GM18526 (cell line): ENCODE measurements around the gene BMPER.

Experiments used
- POLR2A ChIP-seq: IDR thresholded peaks from 3 replicates; pipeline ENCODE4 v1.6.1; 2011; ENCODE audit not compliant: insufficient read length; ENCODE audit errors: extremely low read depth

BMPER gene

GRCh38 chr7:34067005-34067778, 161.9 kb downstream of the BMPER start:
- TF ChIP-seq POLR2A, result no peak

DNA sequence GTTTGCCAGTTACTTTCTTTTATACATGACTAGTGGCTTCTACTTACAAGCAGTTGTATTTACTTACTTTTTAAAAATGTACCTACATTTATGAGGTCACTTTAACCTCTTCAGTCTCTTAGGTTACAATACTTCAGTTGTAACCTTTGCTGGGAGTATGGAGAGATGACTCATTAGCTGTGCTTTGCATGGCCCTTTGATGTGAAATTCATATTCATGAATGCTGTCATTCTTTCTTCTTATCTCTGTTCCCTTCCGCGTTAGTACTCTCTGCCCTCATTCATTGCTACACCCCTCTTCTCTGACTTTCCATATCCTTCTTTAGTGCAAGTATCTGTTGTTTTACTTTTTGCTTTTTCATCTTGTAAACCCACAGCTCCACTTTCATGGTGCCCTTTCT, 164.3 kb downstream of the BMPER start:
- no peak for TF ChIP-seq POLR2A

- TF ChIP-seq POLR2A, result no peak
Observed at GRCh38 chr7:34070511-34071323, 165.4 kb downstream of the BMPER start.

GRCh38 chr7:34073676-34074075, 168.3 kb downstream of the BMPER start:
- TF ChIP-seq POLR2A, result no peak

GRCh38 chr7:34074421-34074820, 169.1 kb downstream of the BMPER start:
- TF ChIP-seq POLR2A, result no peak

GRCh38 chr7:34075523-34076370, 170.4 kb downstream of the BMPER start:
- TF ChIP-seq POLR2A, result no peak

DNA sequence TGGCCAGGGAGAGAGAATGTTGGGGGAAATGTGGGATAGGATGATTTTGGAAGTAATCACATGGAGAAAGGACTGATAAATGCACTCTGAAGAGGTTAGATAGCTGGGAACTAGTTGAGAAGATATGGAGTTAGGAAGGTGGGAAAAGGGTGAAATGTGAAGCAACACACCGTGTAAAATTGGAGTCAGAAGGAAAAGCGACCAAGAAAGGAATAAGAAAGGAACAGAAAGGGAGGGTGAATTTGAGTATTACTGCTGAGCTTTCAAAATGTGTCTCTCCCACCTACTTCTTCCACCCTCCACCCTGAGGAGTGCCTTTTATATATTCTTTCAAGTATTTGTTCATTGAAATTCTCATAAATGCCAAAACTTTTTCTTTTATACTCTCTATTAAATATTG, 171.8 kb downstream of the BMPER start:
- TF ChIP-seq POLR2A, result no peak

DNA sequence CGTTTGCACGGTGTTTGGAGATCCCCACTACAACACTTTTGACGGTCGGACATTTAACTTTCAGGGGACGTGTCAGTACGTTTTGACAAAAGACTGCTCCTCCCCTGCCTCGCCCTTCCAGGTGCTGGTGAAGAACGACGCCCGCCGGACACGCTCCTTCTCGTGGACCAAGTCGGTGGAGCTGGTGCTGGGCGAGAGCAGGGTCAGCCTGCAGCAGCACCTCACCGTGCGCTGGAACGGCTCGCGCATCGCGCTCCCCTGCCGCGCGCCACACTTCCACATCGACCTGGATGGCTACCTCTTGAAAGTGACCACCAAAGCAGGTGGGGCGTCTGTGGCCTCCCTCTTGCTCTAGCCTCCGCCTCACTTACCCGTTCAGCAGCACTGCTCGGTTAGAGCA, 173.5 kb downstream of the BMPER start:
- no peak for TF ChIP-seq POLR2A

- TF ChIP-seq POLR2A, result no peak
Observed at GRCh38 chr7:34080513-34080912, 175.2 kb downstream of the BMPER start.

DNA sequence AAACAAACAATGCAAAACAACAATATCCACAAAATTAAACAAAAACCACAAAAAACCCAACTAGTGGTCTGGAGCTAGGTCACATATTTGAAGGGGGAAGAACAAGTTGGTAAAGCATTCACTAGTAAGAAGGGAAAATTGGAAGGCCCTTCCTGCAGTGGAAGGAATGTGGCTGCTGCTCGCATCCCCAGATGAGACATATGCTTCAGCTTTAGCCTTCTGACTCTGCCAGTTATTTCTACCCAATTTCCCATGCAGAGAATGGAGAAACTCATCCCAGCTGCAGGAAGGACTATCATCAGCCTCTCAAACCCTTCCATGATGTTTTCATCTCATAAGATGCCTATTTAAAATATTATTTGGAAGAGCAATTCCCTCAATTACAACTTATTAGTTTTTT, 176.6 kb downstream of the BMPER start:
- no peak for TF ChIP-seq POLR2A

DNA sequence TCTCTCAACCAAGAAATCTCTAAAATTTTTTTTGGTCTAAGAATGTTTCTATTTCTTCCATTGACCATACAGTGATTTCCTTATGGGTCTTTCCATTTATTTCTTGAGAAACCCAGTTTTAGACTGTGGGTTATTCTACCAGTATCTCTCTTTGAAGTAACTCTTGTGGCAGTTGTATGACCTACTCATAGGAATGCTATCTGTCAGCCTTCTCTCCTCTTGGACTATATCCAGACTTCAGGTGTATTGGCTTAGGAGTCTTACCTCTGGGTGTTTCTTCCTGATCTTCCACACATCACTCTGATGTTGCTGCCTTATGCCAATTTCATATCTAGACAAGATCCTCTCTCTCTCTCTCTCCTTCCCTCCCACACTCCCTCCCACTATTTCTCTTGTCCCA, 178.1 kb downstream of the BMPER start:
- no peak for TF ChIP-seq POLR2A

DNA sequence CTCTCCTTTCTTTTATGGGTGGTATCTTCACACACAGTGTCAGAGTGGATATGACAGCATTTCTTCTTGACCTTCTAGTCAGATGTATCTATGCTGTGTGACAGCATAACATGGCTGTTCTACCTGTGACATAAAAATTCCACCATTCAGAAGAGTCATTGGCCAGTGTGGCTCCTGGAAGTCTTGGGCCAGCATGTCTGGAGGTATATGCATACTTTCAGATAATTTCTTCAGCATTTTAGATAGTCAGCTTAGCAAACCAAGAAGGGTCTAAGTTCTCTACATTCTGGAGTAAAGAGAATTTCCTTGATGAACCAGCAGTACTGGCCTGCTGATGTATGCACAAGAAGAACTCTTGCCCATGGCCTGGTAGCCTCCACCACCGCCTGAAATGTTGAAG, 179.3 kb downstream of the BMPER start:
- TF ChIP-seq POLR2A, result no peak

GRCh38 chr7:34086064-34086463, 180.7 kb downstream of the BMPER start:
- no peak for TF ChIP-seq POLR2A

- no peak for TF ChIP-seq POLR2A
Observed at GRCh38 chr7:34086981-34087380, 181.6 kb downstream of the BMPER start.
